Activated CD4-positive, alpha-beta T cell treated with anti-CD3 and anti-CD28 coated beads, Interleukin-2, amount 50 U/mL, for 4 hours (primary cell): ENCODE measurements around the gene ENPP6.
"Not testable (repeated sequence)": the region's sequence is repeated elsewhere in the genome, so short reads cannot be mapped to it uniquely, and the experiment has no call there.

Experiments
- DNase-seq, 2 experiments: peaks; one replicate each; pipeline ENCODE4 v3.0.0-alpha.2; 2020

Gene ENPP6

DNA sequence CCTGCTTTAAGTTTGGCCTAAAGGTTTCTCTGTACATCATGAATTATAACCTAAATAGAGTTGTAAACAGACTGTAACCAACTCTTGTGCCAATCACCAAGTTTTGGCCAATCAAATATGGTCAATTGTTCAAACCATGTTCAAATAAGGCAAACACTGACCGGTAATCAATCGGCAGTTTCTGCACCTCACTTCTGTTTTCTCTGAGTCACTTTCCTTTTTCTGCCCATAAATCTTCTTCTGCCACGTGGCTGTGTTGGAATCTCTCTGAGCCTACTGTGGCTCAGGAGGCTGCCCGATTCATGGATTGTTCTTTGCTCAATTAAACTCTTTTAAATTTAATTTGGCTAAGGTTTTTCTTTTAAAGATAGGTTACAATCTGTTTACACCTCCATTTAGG lies 16.5 kb upstream of the ENPP6 start:
- DNase-seq: no peak

DNA sequence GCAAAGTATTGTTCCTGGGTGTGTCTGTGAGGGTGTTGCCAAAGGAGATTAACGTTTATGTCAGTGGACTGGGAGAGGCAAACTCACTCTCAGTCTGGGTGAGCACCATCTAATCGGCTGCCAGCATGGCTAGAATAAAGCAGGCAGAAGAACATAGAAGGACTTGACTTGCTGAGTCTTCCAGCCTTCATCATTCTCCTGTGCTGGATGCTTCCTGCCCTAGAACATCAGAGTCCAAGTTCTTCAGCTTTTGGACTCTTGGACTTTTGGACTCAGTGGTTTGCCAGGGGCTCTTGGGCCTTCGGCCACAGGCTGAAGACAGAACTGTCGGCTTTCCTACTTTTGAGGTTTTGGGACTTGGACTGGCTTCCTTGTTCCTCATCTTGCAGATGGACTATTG lies 15.3 kb upstream of the ENPP6 start:
- no peak for DNase-seq

DNA sequence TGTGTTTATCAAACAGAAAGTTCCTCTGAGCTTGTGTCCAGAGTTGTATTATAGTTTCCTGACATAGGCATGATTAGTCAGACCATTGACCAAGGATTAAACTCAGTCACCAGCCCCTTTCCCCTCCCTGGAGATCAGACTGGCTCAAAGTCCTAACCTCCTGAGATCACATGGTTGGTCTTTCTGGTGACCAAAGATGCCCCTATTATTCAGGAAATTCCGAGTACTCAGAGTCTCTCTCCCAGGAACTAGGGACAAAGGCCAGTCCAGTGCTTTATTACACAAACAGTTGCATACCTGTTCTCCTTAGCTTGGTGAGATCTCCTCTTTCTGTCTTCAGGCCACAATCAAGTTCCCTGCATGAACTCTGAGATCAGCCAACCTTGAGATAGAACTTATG lies 14.5 kb upstream of the ENPP6 start:
- no peak for DNase-seq

DNA sequence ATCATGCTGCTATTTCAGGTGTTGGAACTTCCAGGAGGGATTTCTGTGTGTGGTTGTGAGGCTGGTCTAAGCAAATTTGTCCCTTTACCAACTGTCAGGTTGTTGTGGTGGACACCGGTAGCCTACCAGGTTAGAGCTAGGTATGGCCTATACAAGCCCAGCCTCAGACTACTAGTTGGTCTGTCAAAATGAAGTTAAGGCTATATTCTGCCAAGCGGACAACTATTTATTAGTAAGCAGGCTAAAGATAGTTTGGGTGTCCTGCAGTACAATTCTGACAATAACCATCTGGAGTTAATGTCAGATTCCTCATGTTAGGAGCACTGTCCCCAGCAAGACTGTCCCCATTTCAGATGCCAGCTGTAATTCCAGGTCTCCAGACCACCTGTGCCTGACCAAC lies 13.9 kb upstream of the ENPP6 start:
- no peak for DNase-seq

DNA sequence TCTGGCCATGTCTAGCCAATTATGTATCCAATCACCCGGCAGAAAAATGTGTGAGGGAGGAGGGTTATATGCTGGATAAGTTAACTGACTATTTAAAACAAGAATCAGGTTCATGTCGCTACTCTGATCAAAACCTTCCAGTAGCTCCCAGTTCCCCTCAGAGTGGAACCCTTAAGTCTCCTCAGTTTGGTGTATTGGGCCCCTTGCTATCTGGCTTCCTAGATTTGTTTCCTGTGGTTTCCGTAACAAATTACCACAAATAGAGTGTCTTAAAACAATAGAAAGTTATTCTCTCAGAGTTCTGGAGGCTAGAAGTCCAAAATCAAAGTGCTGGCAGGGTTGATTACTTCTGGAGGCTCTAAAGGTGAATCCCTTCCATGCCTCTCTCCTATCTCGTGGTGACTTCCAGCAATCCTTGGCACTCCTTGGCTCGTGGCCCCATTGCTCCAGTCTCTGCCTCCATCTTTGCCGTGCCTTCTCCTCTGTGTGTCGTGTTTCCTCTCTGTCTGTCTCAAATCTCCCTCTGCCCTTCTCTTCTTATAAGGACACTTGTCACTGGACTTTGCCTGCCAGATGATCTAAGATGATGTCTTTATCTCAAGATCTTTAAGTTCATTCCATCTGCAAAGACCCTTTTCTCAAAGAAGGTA lies 10.5 kb upstream of the ENPP6 start:
- DNase-seq: no peak

DNA sequence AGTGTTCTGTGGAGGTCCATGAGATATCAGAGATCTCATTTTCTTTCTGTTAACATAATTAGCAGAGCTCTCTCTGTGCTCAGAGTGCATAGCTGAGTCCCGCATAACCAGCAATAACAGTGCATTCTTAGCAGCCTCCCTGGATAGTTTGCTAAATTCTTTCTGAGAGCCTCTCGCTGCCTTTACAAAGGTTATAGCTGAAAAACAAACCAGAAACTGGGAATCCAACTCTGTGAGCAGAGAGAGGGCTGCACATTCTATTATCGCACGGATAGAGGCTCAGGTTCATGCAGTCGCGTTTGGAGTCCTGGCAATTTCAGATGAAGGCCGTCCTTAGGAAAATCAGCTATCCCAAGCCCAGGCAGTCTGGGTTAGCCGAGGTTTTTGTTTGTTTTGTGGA lies 1.2 kb downstream of the ENPP6 start:
- no peak for DNase-seq

DNA sequence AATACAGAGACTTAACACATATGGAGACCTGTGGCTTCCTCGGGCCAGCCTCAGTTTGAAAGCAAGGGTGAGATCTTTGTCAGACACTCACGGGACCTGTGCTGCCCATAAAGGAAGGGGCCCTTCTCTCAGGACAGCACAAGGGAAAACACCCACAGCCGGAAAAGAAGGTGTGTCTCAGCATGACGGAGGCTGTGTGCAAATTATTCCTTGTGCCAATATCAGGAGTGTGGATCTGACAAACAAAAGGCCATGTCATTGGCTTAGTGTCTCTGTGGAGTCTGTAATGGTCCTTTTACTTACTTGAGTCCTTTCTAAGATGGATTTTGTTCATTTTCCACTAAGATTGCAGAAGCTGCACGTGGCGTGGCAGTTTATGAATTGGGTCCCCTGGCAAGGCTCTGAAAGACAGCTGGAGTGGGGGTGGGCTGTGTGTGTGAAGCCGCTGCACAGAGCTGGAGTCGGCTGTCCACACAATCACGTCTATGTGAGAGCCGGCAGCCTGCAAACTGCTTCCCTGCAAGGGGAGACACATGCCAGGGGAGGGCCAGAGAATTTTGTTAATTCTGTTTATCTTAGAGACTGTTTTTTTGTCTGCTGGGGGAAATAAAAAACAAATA lies 1.9 kb downstream of the ENPP6 start:
- DNase-seq: no peak

DNA sequence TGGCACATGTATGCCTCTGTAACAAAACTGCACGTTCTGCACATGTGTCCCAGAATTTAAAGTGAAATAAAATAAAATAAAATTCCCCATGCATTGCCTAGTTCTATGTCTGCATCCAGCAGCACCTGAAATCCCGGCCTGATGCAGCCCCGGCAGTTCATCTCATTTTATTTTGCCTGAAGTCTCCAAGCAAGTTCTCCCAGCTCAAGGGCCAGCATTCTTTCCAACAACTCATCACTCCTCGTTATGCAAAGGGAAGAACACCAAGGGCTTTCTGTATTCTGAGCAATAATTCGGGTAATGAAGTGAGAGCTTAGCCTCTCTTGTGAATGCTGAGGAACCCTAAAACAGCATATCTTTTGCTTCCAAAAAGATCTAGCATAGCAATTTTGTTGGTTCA lies 2.7 kb downstream of the ENPP6 start:
- DNase-seq: no peak

DNA sequence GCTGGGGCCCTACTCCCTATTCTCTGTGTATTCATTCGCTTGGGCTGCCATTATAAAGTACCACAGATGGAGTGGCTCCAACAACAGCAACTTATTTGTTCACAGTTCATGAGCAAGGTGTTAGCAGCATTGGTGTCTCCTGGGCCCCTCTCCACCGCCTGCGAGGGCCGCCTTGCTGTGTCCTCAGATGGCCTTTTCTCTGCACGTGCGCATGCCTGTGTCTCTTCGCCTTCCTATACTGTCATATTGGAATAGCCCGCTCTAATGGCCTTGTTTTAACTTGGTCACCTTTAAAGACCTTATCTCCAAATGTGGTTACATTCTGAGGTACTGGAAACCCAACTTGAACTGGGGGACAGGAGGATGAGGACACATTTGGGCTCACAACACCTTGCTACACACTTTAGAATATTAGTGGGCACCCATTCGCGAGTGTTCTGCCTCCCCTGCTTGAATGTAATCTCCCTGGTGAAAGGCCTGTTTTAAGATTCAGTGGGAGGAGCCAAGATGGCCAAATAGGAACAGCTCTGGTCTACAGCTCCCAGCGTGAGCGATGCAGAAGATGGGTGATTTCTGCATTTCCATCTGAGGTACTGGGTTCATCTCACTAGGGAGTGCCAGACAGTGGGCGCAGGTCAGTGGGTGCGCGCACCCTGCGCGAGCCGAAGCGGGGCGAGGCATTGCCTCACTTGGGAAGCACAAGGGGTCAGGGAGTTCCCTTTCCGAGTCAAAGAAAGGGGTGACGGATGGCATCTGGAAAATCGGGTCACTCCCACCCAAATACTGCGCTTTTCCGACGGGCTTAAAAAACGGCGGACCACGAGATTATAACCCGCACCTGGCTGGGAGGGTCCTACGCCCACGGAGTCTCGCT lies 9.7 kb downstream of the ENPP6 start:
- not testable (repeated sequence) for DNase-seq

DNA sequence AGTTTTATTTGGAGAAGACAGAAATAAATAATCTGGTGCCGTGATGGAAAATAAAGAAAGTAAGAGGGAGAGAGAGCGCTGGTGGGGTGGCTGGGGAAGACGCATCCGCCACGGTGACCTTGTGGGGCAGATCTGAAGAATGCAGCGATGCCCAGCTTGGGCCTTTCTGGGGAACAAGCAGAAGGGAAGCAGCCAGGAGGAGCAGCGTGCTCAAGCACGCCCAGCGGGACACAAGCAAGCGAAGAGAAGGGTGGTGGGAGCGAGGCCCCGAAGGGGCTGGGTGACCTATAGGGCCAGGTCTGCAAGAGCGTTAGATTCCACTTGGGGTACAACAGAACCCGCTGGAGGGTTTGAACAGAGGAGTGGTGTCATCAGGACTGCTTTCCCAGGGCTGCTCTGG lies 12.4 kb downstream of the ENPP6 start:
- DNase-seq: no peak

DNA sequence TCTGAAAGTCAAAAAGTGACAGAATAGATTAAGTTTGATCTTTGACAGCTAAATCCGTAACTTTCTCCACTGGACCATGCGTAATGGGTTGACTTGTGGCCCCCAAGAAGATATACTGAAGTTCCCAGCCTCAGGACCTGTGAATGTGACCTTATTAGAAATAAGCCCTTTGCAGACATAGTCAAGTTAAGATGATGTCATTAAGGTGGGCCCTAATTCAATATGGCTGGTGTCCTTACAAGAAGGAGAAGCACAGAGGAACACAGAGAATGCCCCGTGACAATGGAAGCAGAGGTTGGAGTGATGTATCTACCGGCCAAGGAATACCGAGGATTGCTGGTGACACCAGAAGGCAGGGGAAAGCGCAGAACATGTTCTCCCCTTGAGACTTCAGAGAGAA lies 14.4 kb downstream of the ENPP6 start:
- no peak for DNase-seq

DNA sequence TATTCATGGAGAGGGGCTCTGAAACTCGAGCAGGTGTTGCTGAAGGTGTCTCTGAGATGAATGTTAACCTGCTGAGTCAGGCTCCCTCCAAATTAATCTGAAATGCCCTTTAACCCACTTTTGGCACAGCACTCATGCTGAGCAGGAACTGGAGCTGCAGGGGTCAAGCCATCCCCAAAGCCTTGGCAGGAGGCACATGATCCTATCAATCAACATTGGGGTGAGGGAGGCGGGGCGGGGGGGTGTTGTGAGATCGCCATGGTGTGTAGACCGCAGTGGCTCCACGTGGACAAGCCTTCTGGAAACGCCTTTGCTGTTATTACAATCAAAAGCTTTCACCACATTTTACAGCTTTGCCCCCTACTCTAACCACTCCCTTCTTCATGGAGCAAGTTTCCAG lies 16.5 kb downstream of the ENPP6 start:
- no peak for DNase-seq

DNA sequence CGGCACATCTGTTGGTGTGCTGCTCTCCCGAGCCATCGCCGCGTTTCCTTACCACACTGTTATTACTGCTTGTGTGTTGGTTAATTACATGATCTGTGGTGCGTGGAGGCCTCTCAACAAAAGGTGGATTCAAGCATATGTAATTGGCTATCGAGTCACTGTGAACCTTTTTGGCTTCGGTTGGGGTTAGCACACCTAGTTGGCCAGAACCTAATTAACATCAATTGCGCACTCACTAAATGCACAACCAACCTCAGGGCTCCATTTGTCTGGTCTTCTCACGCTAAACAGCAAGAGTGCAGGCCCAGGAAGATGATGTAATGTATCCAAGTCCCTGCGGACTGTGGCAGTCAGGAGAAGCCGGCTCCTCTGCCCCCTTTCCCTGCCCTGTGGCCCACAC lies 17.4 kb downstream of the ENPP6 start:
- DNase-seq: no peak

DNA sequence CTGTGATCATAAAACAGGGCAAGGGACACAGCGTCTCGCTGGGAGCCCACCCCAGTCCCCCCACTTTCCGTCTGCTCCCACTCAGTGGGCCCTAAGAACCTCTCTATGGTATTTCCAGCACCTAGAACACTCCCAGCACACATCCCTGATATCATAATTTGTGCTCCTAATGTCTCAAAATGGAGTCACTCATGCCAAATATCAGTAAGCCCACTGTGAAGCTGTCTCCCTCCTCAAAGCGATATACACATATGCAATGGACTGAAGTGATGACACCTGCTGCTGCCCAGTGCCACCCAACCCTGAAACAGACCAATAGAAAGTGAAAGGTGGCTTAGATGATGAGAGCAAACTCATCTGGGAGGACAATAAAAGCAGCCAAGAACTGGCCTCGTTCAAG lies 17.9 kb downstream of the ENPP6 start:
- DNase-seq: no peak

DNA sequence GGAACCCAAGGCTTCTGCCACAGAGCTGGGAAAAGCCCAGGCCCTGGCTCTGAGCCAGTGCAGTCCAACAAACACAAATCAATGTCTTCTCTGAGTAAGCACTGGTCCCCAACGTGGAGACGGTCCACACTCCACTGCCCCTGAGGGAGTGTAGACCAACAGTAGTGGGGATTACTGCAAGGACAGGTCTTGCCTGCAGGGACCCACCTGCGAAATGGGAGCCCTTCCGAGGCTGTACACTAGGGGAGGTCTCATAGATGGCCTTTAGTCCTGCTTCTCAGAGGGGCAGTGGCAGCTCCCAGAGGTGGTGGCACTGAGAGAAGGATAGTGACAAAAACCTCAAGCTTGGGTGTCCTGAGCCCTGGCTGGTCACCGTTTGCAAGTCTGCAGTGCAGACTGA lies 19.5 kb downstream of the ENPP6 start:
- DNase-seq: no peak

DNA sequence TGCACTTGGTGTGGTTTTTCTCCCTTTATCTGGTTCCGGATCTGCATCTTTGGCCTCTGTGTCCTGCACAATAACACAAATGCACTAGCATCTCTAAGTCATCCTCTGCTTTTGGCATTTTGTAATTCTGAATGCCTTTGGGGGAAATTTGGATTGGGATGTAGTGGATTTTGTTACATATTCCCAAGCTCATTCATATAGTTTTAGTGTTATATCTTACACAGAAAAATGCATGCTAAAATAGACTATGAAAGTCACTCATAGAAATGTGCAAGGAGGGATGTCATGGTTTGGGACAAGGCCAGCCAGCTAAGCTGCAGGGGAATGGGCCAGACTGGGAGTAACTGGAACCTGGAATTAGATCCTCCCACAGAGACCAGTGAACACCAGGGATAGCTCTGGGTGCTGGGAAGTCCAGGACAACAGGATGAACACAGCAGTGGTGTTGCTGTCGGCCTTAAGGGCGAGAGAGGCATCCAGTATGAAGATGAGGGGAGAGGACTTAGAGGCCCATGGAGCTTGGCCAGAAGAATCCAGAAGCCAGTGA lies 20.1 kb downstream of the ENPP6 start:
- no peak for DNase-seq

DNA sequence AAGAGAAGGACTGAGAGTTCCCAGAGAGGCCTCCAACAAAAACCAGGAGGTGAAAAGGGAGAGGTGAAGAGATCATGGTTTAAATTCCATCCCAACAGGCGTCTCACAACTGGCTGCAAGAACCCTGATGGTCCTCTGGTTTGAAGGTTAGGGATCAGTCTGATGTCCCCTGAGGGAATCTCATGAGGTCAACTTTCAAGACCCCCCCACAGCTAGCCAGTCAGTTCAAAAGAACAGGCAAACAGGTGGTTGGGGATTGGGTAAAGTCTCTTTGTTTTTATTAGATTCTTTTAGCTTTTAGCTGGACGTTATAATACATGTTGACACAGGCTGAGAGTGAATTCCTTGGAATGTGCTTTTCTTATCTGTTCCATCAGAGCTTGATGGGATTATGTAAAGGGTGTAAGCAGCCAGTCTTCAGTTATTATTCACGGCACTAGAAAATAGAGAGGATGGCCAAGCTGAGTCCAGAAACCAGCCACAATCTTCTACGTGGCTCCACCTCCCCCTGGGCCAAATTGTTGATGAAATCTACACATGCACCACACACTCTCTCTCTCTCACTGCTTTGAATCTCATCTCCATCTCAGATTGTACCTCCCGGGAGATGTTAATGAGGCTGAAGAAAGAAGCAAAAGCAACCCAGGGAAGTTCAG lies 20.8 kb downstream of the ENPP6 start:
- DNase-seq: no peak

DNA sequence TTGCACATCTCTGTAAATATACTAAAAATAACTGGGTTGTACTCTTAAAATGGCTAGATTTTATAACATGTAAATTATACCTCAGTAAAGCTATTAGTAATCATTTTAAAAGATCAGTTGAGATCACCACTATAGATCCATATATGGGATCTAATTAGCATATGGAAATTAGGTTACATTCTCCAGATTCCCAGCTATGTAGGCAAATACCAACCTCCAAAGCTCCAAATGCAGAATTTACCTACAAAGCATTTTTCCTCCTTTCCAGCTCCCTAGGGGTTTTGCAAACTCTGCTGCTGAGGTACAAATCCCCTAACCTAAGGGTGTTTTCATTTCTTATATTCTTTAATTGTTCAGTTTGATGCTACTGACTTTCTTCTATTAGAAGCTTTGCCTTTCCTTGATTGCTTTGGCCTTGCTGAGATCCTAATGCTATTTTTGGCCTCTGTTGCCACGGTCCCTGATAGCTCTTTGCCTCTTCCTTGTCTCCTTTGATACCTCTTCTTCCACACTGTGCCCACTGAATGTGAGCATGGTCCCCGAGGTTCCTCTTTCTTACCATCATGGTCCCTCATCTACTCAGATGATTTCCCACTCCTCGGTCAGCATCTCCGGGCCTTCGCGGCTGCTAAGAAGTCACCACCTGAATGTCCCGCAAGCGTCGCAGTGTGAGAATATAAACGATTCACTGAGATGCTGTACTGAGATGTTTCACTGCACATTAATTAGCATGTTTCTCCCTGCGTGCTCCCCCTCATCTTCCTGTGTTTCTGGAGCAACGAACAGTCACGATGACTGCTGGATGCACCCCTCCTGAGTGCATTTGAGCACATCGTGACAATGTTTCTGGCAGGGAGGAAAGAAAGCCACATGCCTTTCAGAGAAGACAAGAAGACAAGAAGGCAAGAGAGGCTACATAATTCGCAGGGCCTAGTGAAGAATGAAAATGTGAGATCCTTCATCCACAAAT lies 23.8 kb downstream of the ENPP6 start:
- no peak for DNase-seq

DNA sequence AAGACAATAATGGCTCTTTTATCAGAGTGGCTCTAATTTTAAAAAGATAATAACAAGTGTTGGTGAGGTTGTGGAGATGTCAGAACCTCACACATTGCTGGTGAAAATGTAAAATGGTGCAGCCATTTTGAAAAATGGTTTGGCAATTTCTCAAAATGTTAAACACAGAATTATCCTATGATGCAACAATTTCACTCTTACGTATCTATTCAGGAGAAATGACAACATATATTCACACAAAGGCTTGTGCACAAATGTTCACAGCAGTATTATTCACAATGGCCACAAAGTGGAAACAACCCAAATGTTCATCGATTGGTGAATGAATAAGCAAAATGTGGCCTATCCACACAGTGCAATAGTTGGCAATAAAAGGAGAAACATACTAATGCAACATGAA lies 24.7 kb downstream of the ENPP6 start:
- no peak for DNase-seq

DNA sequence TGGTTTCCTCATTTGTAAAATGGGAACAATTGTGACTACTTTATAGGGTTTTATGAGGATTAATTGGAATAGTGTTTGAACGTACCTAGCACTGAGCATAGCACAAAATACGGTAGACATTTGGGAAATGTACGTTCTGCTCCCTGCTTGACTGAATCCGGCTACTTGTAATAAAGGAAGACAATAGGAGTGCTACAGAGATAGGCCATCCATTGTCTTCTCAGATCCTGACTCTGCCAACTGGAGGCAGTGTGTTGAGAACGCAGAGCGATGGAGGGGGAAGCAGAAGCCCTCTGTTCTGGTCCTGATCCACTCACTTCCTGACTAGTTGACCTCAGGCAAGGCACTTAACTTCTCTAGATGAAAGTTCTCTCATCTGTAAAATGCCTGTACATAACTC lies 26.4 kb downstream of the ENPP6 start:
- no peak for DNase-seq

DNA sequence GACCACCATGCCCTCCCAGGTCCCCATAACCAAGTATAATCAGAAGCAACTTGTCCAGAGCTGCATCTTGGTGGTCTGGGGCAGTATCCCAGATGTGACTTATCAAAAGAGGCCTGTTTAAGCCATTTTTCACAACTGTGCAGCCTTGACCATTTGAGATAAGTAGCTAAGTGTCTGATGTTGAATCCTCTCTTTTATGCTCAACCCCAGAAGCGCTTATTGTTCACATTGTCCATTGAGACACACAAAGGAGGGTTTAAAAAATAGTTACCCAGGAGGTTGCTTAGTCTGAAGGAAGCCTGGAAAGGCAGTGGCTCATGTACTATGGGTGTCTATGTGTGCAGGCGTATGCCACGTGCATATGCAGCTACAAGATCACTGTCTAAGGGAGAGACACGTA lies 27.0 kb downstream of the ENPP6 start:
- DNase-seq: no peak

DNA sequence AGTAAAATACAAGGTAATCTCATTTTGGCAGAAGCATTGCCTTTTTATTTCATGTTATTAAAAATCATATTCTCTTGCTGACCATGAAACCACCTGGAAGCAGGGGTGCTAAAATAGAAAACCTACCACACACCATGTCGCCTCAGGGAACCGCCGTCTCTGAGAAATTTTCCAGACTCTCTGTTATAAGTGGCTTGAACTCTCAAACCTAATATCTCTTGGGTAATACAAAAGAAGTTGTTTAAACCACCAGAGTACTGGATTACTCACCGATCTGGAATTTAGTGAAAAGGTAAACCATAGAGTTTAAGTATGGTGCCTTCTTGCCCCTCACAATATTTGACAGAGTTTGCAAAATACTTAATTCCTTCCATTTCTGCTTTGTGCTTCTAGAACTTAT lies 27.7 kb downstream of the ENPP6 start:
- no peak for DNase-seq
